K562 (cell line): Measurements from ENCODE around the gene UBALD2. TPM values are rescaled to one million over a fixed set of nuclear protein-coding genes. Genes with fewer than 3 reads are reported as not detected.

Experiments
- ADNP ChIP-seq: fragments of 200-800 bp; sonication (Bioruptor generic); IDR thresholded peaks from 2 replicates; pipeline ENCODE4 v1.6.1; 2016; ENCODE audit warnings: missing genetic modification characterization, missing compliant biosample characterization
- ETV1 ChIP-seq: fragments of 450-650 bp; conservative IDR thresholded peaks from 2 replicates; pipeline ENCODE4 v1.6.1; 2016; ENCODE audit warnings: missing genetic modification characterization, control low read depth, low read depth, missing compliant biosample characterization
- FOXM1 ChIP-seq, 2 experiments: fragments of 450-650 bp in 1 of 2; sonication (generic) in 1 of 2; formaldehyde crosslinking in 1 of 2; IDR thresholded peaks; 2 replicates each; pipeline versions ENCODE4 v1.6.1 to v1.9.0; 2017 to 2022; ENCODE audit warnings: low read depth in 2 of 2, mild to moderate bottlenecking in 2 of 2, missing genetic modification reagents in 1 of 2, moderate library complexity in 1 of 2
- GATAD2B ChIP-seq: fragments of 450-650 bp; IDR thresholded peaks from 2 replicates; pipeline ENCODE4 v1.6.1; 2017; ENCODE audit warnings: mild to moderate bottlenecking, borderline replicate concordance
- HCFC1 ChIP-seq: IDR thresholded peaks from 2 replicates; pipeline ENCODE4 v1.6.1; 2012; ENCODE audit warnings: low read depth, low read length, improper control_type of control experiment
- HMG20B ChIP-seq: fragments of 250-450 bp; sonication (Bioruptor Pico); IDR thresholded peaks from 2 replicates; pipeline ENCODE4 v1.5.0; 2021; ENCODE audit warnings: mild to moderate bottlenecking
- KLF6 ChIP-seq: fragments of 250-450 bp; sonication (Bioruptor Pico); IDR thresholded peaks from 2 replicates; pipeline ENCODE4 v1.4.0; 2020; ENCODE audit warnings: mild to moderate bottlenecking, moderate library complexity, borderline replicate concordance
- NFRKB ChIP-seq: fragments of 450-650 bp; IDR thresholded peaks from 2 replicates; pipeline ENCODE4 v1.6.1; 2016; ENCODE audit warnings: low read depth
- SAP30 ChIP-seq: fragments of 200-600 bp; sonication (generic); IDR thresholded peaks from 2 replicates; pipeline ENCODE4 v1.6.1; 2012; ENCODE audit warnings: borderline replicate concordance, low read depth, mild to moderate bottlenecking, moderate library complexity, low read length, control low read depth, inconsistent platforms; ENCODE audit not compliant: insufficient read depth, poor library complexity, severe bottlenecking
- TGIF2 ChIP-seq: sonication (generic); formaldehyde crosslinking; IDR thresholded peaks from 2 replicates; pipeline ENCODE4 v1.8.1; 2022; ENCODE audit warnings: mild to moderate bottlenecking, missing genetic modification reagents, moderate library complexity
- U2AF1 ChIP-seq: fragments of 200-400 bp; formaldehyde crosslinking; optimal IDR thresholded peaks from 2 replicates; pipeline ENCODE3; 2017; ENCODE audit warnings: mild to moderate bottlenecking, low read depth, low read length, moderate library complexity
- XRCC4 ChIP-seq: IDR thresholded peaks from one replicate; pipeline ENCODE4 v1.6.1; 2011; ENCODE audit not compliant: insufficient read depth, insufficient read length; ENCODE audit errors: extremely low read depth
- ZBED1 ChIP-seq: IDR thresholded peaks from 2 replicates; pipeline ENCODE4 v1.6.1; 2014
- ZNF133 ChIP-seq: fragments of 250-450 bp; sonication (Bioruptor Pico); IDR thresholded peaks from 2 replicates; pipeline ENCODE4 v1.4.0; 2020; ENCODE audit warnings: mild to moderate bottlenecking
- ZNF274 ChIP-seq: IDR thresholded peaks from 2 replicates; pipeline ENCODE4 v1.6.1; 2011; ENCODE audit warnings: low read depth, mild to moderate bottlenecking, low read length, moderate library complexity, borderline replicate concordance
- polyA plus RNA-seq, 8 experiments: library from polyadenylated mRNA; depleted of rRNA in 4 of 8; stranded (reverse) in 5 of 8; unstranded in 3 of 8; fragments of >200 nt; fragmentation: Nextera tagmentation in 2 of 8; fragmentation: Illumina TruSeq in 1 of 8; extraction: Ambion mirVana in 2 of 8; extraction: Trizol in 1 of 8; gene quantifications; 2 replicates each; pipeline versions ENCODE4 v1.2.1 to v1.2.3, GENCODE V29; 2011 to 2014; ENCODE audit warnings: inconsistent platforms in 1 of 8, missing spikeins in 1 of 8
- total RNA-seq, 7 experiments: library from RNA; depleted of rRNA in 6 of 7; stranded (reverse); fragments of >200 nt in 6 of 7; fragmentation: Illumina TruSeq in 2 of 7; extraction: Trizol in 2 of 7; gene quantifications; 2 replicates each; pipeline versions ENCODE4 v1.2.1 to v1.2.3, GENCODE V29; 2011 to 2021; ENCODE audit warnings: low replicate concordance in 1 of 7
- TF ChIP-seq, protein P1 (sequence below): IDR thresholded peaks from 2 replicates; pipeline ENCODE4 v1.6.1; 2011; ENCODE audit warnings: borderline replicate concordance, low read depth, mild to moderate bottlenecking, moderate library complexity, low read length; ENCODE audit not compliant: insufficient read depth, poor library complexity, severe bottlenecking
- TF ChIP-seq, protein P2 (sequence below): sonication (generic); formaldehyde crosslinking; IDR thresholded peaks from 2 replicates; pipeline ENCODE4 v1.8.0; 2022; ENCODE audit warnings: mild to moderate bottlenecking, missing genetic modification reagents, borderline replicate concordance
- TF ChIP-seq, protein P3 (sequence below): fragments of 450-650 bp; IDR thresholded peaks from 2 replicates; pipeline ENCODE4 v1.6.1; 2016; ENCODE audit warnings: borderline replicate concordance

The UBALD2 gene
- total and polyA plus RNA-seq, 9 of the 15 experiments (the other 6 are each of a cell fraction or from before 2014, with no cell fraction given), result 2.3 to 94.1 (median 25.3) TPM

DNA sequence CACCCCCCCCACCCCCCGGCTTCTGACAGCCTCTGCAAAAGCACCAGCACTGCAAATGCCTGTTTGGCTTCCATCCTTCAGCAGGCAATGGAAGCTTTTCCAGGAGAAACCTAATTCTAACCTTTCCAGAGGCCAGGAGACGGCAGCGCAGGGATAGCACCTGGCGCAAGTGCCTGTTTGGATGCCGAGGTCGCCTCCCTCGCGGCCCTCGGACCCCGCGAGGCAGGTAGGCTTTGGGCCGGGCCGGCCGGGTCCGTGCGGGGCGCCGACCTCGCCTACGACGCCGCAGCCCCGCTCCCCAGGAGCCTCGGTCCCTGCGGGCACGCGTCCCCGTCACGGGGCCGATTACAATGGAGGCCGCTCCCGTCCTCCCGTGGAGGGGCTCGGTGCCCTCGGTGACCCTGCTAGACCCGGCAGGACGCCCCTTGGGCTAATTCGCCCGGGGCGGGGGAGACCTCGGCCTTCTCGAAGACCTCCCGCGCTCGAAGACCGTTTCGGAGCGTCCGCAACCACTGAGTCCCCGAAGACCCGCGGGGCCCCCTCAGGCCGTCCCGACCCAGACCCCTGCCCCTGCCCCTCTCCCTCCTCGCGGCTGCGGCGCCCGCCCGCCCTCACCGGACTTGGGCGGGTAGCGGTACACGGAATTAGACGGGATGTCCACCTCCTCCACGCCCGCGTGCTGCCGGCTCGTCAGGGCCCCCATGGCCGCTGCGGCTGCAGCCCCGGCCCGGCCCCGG is 25.4 kb upstream of the UBALD2 start (continued):
- TF ChIP-seq FOXM1 (IDR thresholded peaks at IDR 0.05; ENCODE audit: low read depth), result no peak
- TF ChIP-seq FOXM1 (CRISPR knock-in tag; IDR thresholded peaks at IDR 0.05; ENCODE audit: low read depth), result no peak
- TF ChIP-seq ZBED1, result no peak
- TF ChIP-seq TGIF2 (CRISPR knock-in tag), result no peak
- TF ChIP-seq ETV1, result no peak
- TF ChIP-seq ZNF274, result no peak
- TF ChIP-seq, protein P1, sequence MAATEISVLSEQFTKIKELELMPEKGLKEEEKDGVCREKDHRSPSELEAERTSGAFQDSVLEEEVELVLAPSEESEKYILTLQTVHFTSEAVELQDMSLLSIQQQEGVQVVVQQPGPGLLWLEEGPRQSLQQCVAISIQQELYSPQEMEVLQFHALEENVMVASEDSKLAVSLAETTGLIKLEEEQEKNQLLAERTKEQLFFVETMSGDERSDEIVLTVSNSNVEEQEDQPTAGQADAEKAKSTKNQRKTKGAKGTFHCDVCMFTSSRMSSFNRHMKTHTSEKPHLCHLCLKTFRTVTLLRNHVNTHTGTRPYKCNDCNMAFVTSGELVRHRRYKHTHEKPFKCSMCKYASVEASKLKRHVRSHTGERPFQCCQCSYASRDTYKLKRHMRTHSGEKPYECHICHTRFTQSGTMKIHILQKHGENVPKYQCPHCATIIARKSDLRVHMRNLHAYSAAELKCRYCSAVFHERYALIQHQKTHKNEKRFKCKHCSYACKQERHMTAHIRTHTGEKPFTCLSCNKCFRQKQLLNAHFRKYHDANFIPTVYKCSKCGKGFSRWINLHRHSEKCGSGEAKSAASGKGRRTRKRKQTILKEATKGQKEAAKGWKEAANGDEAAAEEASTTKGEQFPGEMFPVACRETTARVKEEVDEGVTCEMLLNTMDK, result no peak
- TF ChIP-seq HMG20B, result no peak
- TF ChIP-seq HCFC1, result no peak
- TF ChIP-seq ADNP, result no peak
- TF ChIP-seq NFRKB, result no peak; the same call in 1 of the 2 replicates
- no peak for TF ChIP-seq U2AF1
- TF ChIP-seq SAP30, result peak; percentile 41
- no peak for TF ChIP-seq GATAD2B
- TF ChIP-seq KLF6 (CRISPR knock-in tag), result no peak
- TF ChIP-seq XRCC4, result no peak
- TF ChIP-seq, protein P2, sequence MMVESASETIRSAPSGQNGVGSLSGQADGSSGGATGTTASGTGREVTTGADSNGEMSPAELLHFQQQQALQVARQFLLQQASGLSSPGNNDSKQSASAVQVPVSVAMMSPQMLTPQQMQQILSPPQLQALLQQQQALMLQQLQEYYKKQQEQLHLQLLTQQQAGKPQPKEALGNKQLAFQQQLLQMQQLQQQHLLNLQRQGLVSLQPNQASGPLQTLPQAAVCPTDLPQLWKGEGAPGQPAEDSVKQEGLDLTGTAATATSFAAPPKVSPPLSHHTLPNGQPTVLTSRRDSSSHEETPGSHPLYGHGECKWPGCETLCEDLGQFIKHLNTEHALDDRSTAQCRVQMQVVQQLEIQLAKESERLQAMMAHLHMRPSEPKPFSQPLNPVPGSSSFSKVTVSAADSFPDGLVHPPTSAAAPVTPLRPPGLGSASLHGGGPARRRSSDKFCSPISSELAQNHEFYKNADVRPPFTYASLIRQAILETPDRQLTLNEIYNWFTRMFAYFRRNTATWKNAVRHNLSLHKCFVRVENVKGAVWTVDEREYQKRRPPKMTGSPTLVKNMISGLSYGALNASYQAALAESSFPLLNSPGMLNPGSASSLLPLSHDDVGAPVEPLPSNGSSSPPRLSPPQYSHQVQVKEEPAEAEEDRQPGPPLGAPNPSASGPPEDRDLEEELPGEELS (CRISPR knock-in tag), result no peak
- TF ChIP-seq ZNF133 (CRISPR knock-in tag), result no peak
- TF ChIP-seq, protein P3, sequence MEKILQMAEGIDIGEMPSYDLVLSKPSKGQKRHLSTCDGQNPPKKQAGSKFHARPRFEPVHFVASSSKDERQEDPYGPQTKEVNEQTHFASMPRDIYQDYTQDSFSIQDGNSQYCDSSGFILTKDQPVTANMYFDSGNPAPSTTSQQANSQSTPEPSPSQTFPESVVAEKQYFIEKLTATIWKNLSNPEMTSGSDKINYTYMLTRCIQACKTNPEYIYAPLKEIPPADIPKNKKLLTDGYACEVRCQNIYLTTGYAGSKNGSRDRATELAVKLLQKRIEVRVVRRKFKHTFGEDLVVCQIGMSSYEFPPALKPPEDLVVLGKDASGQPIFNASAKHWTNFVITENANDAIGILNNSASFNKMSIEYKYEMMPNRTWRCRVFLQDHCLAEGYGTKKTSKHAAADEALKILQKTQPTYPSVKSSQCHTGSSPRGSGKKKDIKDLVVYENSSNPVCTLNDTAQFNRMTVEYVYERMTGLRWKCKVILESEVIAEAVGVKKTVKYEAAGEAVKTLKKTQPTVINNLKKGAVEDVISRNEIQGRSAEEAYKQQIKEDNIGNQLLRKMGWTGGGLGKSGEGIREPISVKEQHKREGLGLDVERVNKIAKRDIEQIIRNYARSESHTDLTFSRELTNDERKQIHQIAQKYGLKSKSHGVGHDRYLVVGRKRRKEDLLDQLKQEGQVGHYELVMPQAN, result no peak
